ENCODE results near the gene MPG.

GRCh38 chr16:88613-89012 is 10.6 kb downstream of the MPG start:
- TF ChIP-seq TCF7L2 (IDR thresholded peaks at IDR 0.05; ENCODE audit: borderline replicate concordance, extremely low read depth, insufficient read depth, insufficient read length) (no peak), ZNF274 (IDR thresholded peaks at IDR 0.05; ENCODE audit: low read depth, low read length) (no peak), POLR2AphosphoS5 (IDR thresholded peaks at IDR 0.05; ENCODE audit: low read depth, low read length) (no peak), YY1 (IDR thresholded peaks at IDR 0.05; ENCODE audit: extremely low read depth, insufficient replicate concordance, low read depth, low read length) (no peak), SP1 (IDR thresholded peaks at IDR 0.05; ENCODE audit: low read depth) (no peak)
- TF ChIP-seq, protein P1, sequence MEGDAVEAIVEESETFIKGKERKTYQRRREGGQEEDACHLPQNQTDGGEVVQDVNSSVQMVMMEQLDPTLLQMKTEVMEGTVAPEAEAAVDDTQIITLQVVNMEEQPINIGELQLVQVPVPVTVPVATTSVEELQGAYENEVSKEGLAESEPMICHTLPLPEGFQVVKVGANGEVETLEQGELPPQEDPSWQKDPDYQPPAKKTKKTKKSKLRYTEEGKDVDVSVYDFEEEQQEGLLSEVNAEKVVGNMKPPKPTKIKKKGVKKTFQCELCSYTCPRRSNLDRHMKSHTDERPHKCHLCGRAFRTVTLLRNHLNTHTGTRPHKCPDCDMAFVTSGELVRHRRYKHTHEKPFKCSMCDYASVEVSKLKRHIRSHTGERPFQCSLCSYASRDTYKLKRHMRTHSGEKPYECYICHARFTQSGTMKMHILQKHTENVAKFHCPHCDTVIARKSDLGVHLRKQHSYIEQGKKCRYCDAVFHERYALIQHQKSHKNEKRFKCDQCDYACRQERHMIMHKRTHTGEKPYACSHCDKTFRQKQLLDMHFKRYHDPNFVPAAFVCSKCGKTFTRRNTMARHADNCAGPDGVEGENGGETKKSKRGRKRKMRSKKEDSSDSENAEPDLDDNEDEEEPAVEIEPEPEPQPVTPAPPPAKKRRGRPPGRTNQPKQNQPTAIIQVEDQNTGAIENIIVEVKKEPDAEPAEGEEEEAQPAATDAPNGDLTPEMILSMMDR (IDR thresholded peaks at IDR 0.05 in 2 of 3, conservative IDR thresholded peaks at IDR 0.05 in 1 of 3; ENCODE audit: borderline replicate concordance in 1 of 3, insufficient read depth in 1 of 3, low read depth in 2 of 3, low read length in 2 of 3) = no peak
- TF ChIP-seq, protein P2, sequence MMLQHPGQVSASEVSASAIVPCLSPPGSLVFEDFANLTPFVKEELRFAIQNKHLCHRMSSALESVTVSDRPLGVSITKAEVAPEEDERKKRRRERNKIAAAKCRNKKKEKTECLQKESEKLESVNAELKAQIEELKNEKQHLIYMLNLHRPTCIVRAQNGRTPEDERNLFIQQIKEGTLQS (IDR thresholded peaks at IDR 0.05) = no peak
